Tibial nerve (tissue), 4 donors: Measurements from ENCODE around the gene ZNF215.

Source experiments
- CTCF ChIP-seq, 5 experiments: fragments of 200-600 bp in 3 of 5; fragments of 450-650 bp in 2 of 5; sonication (generic) in 3 of 5; IDR thresholded peaks; one replicate each; pipeline ENCODE4 v1.5.1; 2016 to 2019; ENCODE audit warnings: antibody characterized with exemption in 5 of 5, mild to moderate bottlenecking in 3 of 5, moderate library complexity in 2 of 5
- EP300 ChIP-seq, 2 donors: sonication (generic); formaldehyde crosslinking; IDR thresholded peaks; one replicate each; pipeline ENCODE4 v1.6.1; 2017; ENCODE audit warnings: antibody characterized with exemption in 2 of 2, mild to moderate bottlenecking in 1 of 2
- POLR2A ChIP-seq, 2 donors: fragments of 450-650 bp; IDR thresholded peaks; one replicate each; pipeline ENCODE4 v1.6.1; 2017; ENCODE audit warnings: antibody characterized with exemption in 2 of 2, mild to moderate bottlenecking in 2 of 2, moderate library complexity in 2 of 2

DNA sequence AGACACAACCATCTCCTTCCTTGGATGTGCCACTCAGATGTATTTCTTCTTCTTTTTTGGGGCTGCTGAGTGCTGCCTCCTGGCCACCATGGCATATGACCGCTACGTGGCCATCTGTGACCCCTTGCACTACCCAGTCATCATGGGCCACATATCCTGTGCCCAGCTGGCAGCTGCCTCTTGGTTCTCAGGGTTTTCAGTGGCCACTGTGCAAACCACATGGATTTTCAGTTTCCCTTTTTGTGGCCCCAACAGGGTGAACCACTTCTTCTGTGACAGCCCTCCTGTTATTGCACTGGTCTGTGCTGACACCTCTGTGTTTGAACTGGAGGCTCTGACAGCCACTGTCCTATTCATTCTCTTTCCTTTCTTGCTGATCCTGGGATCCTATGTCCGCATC is 49.3 kb upstream of the ZNF215 start:
- TF ChIP-seq CTCF (IDR thresholded peaks at IDR 0.05) (no peak), EP300 (IDR thresholded peaks at IDR 0.05) (no peak), POLR2A (IDR thresholded peaks at IDR 0.05) (no peak)
